HG03280 (cell line): ENCODE results near the gene ZNF117.
"Not testable (repeated sequence)": the region's sequence is repeated elsewhere in the genome, so short reads cannot be mapped to it uniquely, and the experiment has no call there.

Source experiments
- ATAC-seq: cut with Tn5 transposase; IDR thresholded peaks from one replicate; pipeline ENCODE4 v1.9.1; 2021; ENCODE audit warnings: mild to moderate bottlenecking, moderate library complexity; ENCODE audit not compliant: unreplicated experiment

ZNF117 gene

GRCh38 chr7:64928252-64929187, 62.3 kb downstream of the ZNF117 start:
- ATAC-seq, result not testable (repeated sequence)
